PFSK-1 (cell line): ENCODE data around the gene FGR.

Source experiments
- FOXP2 ChIP-seq: optimal IDR thresholded peaks from 2 replicates; pipeline ENCODE3; 2011; ENCODE audit warnings: borderline replicate concordance, control low read depth, inconsistent platforms; ENCODE audit not compliant: insufficient read depth; ENCODE audit errors: extremely low read length, extremely low read depth
- POLR2AphosphoS5 ChIP-seq: IDR thresholded peaks from 2 replicates; pipeline ENCODE4 v1.6.1; 2012; ENCODE audit warnings: low read depth, mild to moderate bottlenecking, control low read depth, low read length, moderate library complexity
- REST ChIP-seq, 2 experiments: IDR thresholded peaks; 2 replicates each; pipeline versions ENCODE4 v1.6.1 to v1.8.0; 2011 to 2012; ENCODE audit warnings: low read depth in 2 of 2, low read length in 2 of 2, control low read depth in 1 of 2, inconsistent platforms in 1 of 2, mild to moderate bottlenecking in 1 of 2, moderate library complexity in 1 of 2; ENCODE audit not compliant: insufficient read depth in 1 of 2
- SIN3A ChIP-seq: IDR thresholded peaks from 2 replicates; pipeline ENCODE4 v1.6.1; 2012; ENCODE audit warnings: mild to moderate bottlenecking, low read length, moderate library complexity, borderline replicate concordance; ENCODE audit not compliant: insufficient read depth
- TAF1 ChIP-seq: IDR thresholded peaks from 2 replicates; pipeline ENCODE4 v1.6.1; 2012; ENCODE audit warnings: low read length, control low read depth, borderline replicate concordance; ENCODE audit not compliant: insufficient read depth

FGR gene

DNA sequence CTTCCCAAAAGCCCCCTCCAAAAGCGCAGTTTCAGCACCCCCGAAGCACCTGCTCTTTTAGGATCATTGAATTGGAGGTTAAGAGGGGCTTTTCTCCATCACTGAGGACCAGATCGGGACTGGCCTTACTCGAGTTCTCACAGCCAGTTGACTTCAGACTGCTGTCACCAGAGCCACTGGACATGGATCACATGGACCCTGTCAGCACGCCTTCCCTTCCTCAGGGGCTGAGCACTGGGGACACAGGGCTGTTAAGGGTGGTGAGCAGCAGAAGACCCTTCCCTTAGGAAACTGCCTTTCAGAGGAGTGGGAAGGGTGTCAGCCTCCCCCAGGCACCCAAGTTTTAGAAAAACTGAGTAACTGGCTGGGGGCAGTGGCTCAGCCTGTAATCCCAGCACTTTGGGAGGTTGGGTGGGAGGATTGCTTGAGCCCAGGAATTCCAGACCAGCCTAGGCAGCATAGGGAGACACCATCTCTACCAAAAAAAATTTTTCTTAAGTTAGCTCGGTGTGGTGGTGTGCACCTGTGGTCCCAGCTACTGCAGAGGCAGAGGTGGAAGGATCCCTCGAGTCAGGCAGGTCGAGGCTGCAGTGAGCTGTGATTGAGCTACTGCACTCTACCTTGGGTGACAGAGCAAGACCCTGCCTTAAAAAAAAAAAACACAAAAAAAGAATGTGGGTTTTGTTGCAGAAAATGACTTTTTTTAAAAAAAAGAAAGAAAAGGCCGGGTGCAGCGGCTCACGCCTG, 584 bp upstream of the FGR start:
- TF ChIP-seq TAF1 = no peak
- no peak for TF ChIP-seq SIN3A
- no peak for TF ChIP-seq POLR2AphosphoS5
- no peak for TF ChIP-seq FOXP2

DNA sequence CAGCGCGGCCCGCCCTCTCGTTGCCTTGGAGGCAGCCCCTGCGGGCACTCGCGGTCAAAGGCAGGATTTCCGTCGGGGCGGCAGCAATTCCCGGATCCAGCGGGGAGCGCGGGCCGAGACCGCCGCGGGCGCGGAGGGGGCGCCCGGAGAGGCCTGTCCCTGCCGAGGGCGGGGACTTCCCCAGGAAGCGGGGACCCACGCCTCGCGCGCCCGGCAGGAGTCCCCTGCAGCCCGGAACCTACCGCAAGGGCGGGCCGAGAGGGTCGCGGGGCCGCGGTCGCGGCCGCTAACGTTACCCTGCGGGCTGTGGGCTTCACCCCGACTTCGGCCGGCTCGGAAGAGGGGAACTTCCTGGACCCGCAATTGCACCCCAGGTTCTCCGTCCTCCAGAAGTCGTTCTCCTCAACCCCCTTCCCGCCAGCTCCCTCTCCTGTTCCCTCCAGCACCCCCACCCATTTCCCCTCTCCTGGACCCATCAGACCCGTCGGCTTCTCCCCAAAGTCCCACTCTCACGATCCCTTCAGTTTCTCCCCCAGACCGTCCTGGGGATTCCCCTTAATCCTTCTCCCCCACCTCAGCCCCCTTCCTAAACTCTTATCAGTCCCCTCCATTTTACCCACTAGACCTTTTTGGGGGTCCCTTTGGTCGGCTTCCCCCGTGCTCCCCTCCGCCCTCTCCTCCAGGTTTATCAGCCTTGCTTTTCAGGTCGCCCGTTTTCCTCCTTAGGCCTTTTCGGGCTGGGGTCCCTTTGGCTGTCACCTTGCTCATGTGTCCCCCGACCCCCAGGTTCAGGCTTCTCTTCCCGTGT, 604 bp downstream of the FGR start:
- TF ChIP-seq FOXP2 (no peak), POLR2AphosphoS5 (no peak), SIN3A (no peak), REST (IDR thresholded peaks at IDR 0.05; ENCODE audit: insufficient read depth in 1 of 2, low read depth in 2 of 2, low read length in 2 of 2) (no peak), TAF1 (no peak)

GRCh38 chr1:27633640-27634176, 1.3 kb downstream of the FGR start:
- TF ChIP-seq FOXP2 = no peak
- TF ChIP-seq REST (IDR thresholded peaks at IDR 0.05; ENCODE audit: insufficient read depth in 1 of 2, low read depth in 2 of 2, low read length in 2 of 2) = no peak
- TF ChIP-seq TAF1 = no peak
- TF ChIP-seq POLR2AphosphoS5 = no peak
- no peak for TF ChIP-seq SIN3A

DNA sequence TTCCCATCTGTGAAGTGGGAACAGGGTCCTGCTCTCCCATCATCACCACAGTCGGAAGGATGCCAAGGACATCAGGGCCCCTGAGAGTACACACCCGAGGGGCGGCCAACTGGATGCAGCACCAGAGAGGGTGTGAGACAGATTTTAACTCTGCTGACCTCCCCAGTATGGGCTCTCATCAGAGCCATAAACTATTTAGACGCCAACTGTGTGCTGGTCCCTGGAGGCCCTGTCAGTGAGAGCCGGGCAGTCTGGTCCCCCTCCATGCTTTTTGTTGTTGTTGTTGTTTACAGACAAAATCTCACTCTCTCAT, 1.7 kb downstream of the FGR start:
- TF ChIP-seq TAF1 = no peak
- TF ChIP-seq SIN3A = no peak
- TF ChIP-seq POLR2AphosphoS5 = no peak
- TF ChIP-seq REST (IDR thresholded peaks at IDR 0.05; ENCODE audit: insufficient read depth in 1 of 2, low read depth in 2 of 2, low read length in 2 of 2) = no peak
- TF ChIP-seq FOXP2 = no peak

DNA sequence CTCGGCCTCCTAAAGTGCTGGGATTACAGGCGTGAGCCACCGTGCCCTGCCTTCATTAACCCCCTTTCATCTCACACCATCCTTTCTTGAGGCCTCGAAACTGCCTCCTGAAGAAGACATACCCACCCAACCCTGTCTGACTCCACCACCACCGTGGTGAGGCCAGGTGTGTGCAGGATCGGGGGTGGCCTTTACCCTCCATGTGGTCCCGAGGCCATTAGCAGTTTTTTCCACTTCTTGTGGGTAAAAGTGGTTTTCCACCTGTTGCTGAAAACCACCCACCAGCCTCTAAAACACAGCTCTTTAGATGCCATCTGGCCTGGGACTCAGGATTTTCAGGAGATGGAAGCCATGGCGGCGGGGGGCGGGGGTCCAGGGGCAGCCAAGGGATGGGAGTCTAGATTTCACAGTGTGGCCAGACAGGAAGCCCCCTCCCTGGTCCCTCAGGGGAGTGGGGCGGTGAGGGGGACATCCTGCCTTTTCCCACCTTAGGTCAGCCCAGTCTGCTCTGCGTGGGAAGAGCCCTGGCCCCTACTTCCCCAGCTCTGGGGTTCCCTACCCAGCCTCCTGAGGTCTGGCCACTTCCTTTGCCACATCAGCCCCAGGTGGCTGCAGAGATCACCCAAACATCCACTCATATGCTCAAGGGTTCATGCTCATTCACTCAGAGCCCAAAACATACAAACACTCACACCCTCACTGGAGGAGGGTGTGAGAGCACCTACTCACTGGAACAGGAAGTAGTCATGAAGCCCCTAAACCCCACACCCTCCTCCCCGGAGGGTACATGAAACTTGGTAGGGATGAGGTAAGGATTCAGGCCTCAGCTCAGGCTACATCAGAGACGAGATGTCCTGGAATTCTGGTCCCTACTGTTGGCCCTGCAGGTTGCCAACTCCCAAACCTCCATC, 2.3 kb downstream of the FGR start:
- TF ChIP-seq POLR2AphosphoS5 (no peak), SIN3A (no peak), TAF1 (no peak), FOXP2 (no peak), REST (IDR thresholded peaks at IDR 0.05; ENCODE audit: insufficient read depth in 1 of 2, low read depth in 2 of 2, low read length in 2 of 2) (no peak)
